Measurements from ENCODE around the gene IPO9.

Gene IPO9

GRCh38 chr1:201885531-201886075 lies 56.6 kb downstream of the IPO9 start:
- Histone ChIP-seq H3K4me1 (peaks cover 29% of the 10 kb centered on the region), H3K36me3 (no peaks in the 10 kb centered on the region), H3K9ac (no peak overlapping the region), H3K27ac (no peak overlapping the region), H3K4me3 (no peak overlapping the region), H3K4me2 (no peak overlapping the region), H3K9me3 (no peaks in the 10 kb centered on the region), H3K27me3 (peaks cover 44% of the 10 kb centered on the region), H4K20me1 (peaks cover 6% of the 10 kb centered on the region; the same call in 1 of the 2 replicates)
- TF ChIP-seq Cebpa-rat (IDR thresholded peaks at IDR 0.05), result no peak

DNA sequence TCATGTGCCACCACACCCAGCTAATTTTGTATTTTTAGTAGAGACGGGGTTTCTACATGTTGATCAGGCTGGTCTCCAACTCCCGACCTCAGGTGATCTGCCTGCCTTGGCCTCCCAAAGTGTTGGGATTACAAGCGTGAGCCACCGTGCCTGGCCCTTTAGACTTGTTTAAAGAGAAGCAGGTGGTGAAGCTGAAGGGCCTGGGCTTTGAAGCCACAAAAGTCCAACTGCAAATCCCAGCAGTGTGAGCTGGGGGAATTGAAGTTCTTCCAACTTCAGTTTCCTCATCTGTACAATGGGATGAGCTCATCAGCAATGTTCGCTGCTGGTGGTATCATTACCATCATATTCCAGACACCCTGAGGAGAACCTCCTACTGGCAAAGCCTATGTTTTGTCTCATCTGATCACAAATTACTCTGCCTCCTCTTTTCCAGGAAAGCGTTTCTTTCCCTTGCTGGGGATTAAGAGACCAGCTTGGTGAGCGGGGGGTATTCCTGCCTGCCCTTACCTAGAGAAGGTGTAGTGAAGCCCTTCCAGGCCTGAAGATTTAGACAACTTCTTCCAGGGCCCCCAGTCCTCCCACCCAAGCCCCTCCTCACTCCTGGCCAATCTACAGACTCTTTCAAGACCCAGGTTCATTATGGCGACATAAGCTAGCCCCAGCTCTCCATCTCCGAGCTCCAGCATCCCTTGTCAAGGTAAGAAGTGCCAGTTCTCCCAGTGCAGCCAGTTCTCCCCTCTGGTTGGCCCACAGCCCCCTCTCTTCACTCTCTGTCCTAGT lies 57.3 kb downstream of the IPO9 start:
- Histone ChIP-seq H3K4me1 (peaks cover 29% of the 10 kb centered on the region), H3K9me3 (no peaks in the 10 kb centered on the region), H3K9ac (no peak overlapping the region), H3K4me3 (no peak overlapping the region), H4K20me1 (peaks cover 6% of the 10 kb centered on the region; the same call in 1 of the 2 replicates), H3K27ac (no peak overlapping the region), H3K4me2 (no peak overlapping the region), H3K27me3 (peaks cover 47% of the 10 kb centered on the region), H3K36me3 (no peaks in the 10 kb centered on the region)
- no peak for TF ChIP-seq Cebpa-rat (IDR thresholded peaks at IDR 0.05)

- no peak overlapping the region for H3K27ac ChIP-seq
- no peak overlapping the region for H3K9ac ChIP-seq
- no peaks in the 10 kb centered on the region for H3K9me3 ChIP-seq
- no peak overlapping the region for H3K4me3 ChIP-seq
- H3K4me2 ChIP-seq, result no peak overlapping the region
- H3K36me3 ChIP-seq, result no peaks in the 10 kb centered on the region
- H4K20me1 ChIP-seq, result peaks cover 6% of the 10 kb centered on the region; the same call in 1 of the 2 replicates
- TF ChIP-seq Cebpa-rat (IDR thresholded peaks at IDR 0.05), result no peak
- peaks cover 29% of the 10 kb centered on the region for H3K4me1 ChIP-seq
- H3K27me3 ChIP-seq, result peaks cover 47% of the 10 kb centered on the region
Measured at GRCh38 chr1:201887116-201887866, 58.3 kb downstream of the IPO9 start.

DNA sequence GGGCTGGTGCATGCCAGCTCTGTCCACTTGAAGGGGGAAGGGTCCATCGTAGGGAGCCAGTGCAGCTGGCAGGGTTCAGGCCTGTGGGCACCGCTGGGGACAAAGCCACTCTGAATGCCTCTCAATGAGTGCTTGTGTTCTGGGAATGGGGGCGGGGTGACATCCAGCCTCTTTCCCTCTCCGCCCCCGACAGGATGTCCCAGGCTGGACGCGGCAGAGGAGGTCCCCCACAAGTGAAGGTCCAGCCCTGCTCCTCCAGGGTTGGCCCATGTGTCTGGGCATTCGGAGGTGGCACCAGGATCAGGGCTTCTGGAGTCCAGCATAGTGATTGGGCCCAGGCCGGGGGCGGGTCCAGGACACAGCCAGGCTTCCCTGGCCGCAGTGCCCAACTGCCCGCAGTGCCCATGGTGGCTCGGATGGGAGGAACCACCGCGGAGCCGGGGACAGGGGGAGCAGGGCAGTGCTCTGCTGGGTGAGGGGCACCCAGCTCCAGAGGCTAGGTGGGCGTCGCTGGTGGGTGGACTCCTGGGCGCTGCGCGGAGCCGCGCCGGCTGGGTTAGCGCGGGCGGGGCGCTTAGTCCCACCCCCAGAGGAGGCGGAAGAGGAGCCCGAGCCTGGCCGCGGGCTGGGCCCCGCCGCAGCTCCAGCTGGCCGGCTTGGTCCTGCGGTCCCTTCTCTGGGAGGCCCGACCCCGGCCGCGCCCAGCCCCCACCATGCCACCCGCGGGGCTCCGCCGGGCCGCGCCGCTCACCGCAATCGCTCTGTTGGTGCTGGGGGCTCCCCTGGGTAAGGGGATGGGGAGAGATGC lies 59.5 kb downstream of the IPO9 start, which contains the start of gene SHISA4:
Gene SHISA4, plus strand, starts transcription at position 617 of the 808 bp plus-strand sequence. Its CDS starts 97 bp downstream, at position 714.
- Histone ChIP-seq H3K4me1 (peaks cover 19% of the 10 kb centered on the region), H3K4me3 (peak within 1 kb of the TSS; percentile 38), H3K9ac (no peak within 1 kb of the TSS), H3K36me3 (no peaks in the 10 kb centered on the region), H3K27ac (no peak within 1 kb of the TSS), H3K4me2 (peak within 1 kb of the TSS; percentile 54), H4K20me1 (peaks cover 6% of the 10 kb centered on the region; the same call in 1 of the 2 replicates), H3K27me3 (peaks cover 47% of the 10 kb centered on the region), H3K9me3 (no peaks in the 10 kb centered on the region)
- no peak for TF ChIP-seq Cebpa-rat (IDR thresholded peaks at IDR 0.05)

DNA sequence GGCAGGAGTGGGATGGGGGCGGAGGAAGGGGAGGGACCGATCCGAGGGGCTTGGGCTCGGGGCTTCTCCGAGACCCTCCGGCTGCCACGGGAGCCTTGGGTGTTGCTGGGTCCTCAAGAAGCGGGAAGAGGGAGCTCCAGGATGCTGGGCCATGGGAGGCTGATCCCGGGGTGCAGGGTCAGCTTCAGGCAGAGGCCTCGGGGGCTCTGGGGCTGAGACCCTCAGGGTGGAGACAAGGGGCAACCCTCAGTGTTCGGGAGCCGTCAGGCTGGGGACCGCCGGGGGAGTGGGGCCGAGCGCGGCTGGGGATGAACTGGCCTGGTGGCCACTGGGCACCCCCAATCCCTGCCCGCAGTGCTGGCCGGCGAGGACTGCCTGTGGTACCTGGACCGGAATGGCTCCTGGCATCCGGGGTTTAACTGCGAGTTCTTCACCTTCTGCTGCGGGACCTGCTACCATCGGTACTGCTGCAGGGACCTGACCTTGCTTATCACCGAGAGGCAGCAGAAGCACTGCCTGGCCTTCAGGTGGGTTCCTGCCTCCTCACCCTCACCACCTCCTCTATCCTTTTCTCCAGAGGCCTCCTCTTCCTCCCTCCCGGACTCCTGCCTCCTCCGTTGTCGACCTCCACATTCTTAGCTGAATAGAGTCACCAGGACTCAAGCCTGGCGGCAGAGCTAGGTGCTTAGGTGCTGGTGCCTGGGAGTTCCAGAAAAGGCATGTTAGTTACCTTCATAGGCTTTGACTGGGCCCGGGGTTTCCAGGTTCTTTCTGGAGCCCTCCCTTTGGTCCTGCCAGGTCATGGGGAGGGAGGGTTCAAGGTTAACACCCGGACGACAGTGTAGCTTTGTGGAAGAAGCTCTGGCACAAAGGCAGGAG lies 60.4 kb downstream of the IPO9 start:
- TF ChIP-seq Cebpa-rat (IDR thresholded peaks at IDR 0.05), result no peak
- peaks cover 10% of the 10 kb centered on the region for H3K4me1 ChIP-seq
- peaks cover 6% of the 10 kb centered on the region; the same call in 1 of the 2 replicates for H4K20me1 ChIP-seq
- peak overlapping the region; percentile 54 for H3K4me2 ChIP-seq
- peak overlapping the region; percentile 38 for H3K4me3 ChIP-seq
- H3K9me3 ChIP-seq, result no peaks in the 10 kb centered on the region
- H3K27ac ChIP-seq, result no peak overlapping the region
- H3K36me3 ChIP-seq, result no peaks in the 10 kb centered on the region
- H3K27me3 ChIP-seq, result peaks cover 47% of the 10 kb centered on the region
- no peak overlapping the region for H3K9ac ChIP-seq

DNA sequence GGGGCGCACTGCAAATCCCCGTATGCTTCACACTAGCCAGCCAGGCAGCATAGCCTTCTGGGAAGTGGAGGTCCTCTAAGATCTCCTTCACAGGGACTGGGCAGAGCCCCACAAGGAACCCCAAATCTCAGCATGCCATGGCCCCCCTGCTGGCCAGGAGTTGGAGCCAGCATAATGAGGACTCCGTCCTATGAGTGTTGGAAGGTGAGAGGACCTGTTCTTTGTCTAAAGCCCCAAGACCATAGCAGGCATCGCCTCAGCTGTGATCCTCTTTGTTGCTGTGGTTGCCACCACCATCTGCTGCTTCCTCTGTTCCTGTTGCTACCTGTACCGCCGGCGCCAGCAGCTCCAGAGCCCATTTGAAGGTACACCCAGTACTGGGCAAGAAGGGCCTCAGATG lies 61.3 kb downstream of the IPO9 start:
- no peak for TF ChIP-seq Cebpa-rat (IDR thresholded peaks at IDR 0.05)
- no peak overlapping the region for H3K4me3 ChIP-seq
- no peaks in the 10 kb centered on the region for H3K36me3 ChIP-seq
- no peak overlapping the region for H3K4me2 ChIP-seq
- no peak overlapping the region for H3K27ac ChIP-seq
- peaks cover 47% of the 10 kb centered on the region for H3K27me3 ChIP-seq
- H4K20me1 ChIP-seq, result peaks cover 6% of the 10 kb centered on the region; the same call in 1 of the 2 replicates
- H3K4me1 ChIP-seq, result peaks cover 6% of the 10 kb centered on the region; the same call in 1 of the 2 replicates
- H3K9me3 ChIP-seq, result no peaks in the 10 kb centered on the region
- H3K9ac ChIP-seq, result no peak overlapping the region

GRCh38 chr1:201890806-201891450 lies 62.0 kb downstream of the IPO9 start:
- no peaks in the 10 kb centered on the region for H3K9me3 ChIP-seq
- no peak overlapping the region for H3K9ac ChIP-seq
- no peaks in the 10 kb centered on the region for H3K36me3 ChIP-seq
- no peak overlapping the region for H3K4me2 ChIP-seq
- TF ChIP-seq Cebpa-rat (IDR thresholded peaks at IDR 0.05), result no peak
- no peak overlapping the region for H3K4me3 ChIP-seq
- peaks cover 9% of the 10 kb centered on the region for H3K4me1 ChIP-seq
- no peak overlapping the region for H3K27ac ChIP-seq
- H4K20me1 ChIP-seq, result peaks cover 6% of the 10 kb centered on the region; the same call in 1 of the 2 replicates
- peaks cover 47% of the 10 kb centered on the region for H3K27me3 ChIP-seq

DNA sequence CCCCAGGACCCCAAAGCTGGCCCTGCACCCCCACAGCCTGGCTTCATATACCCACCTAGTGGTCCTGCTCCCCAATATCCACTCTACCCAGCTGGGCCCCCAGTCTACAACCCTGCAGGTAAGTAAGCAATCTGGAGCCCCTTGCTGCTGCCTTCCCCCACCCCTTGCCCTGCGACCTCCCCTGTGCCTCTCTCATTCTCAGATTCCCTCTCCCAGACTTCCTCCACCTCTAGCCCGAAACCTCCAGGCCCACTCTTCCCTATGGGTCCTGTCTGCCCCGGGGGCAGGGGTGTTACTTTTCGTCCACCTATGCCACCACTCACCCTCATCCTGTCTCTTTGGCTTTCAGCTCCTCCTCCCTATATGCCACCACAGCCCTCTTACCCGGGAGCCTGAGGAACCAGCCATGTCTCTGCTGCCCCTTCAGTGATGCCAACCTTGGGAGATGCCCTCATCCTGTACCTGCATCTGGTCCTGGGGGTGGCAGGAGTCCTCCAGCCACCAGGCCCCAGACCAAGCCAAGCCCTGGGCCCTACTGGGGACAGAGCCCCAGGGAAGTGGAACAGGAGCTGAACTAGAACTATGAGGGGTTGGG lies 62.6 kb downstream of the IPO9 start:
- no peak overlapping the region for H3K4me2 ChIP-seq
- no peak overlapping the region for H3K27ac ChIP-seq
- peaks cover 6% of the 10 kb centered on the region; the same call in 1 of the 2 replicates for H4K20me1 ChIP-seq
- no peak for TF ChIP-seq Cebpa-rat (IDR thresholded peaks at IDR 0.05)
- no peak overlapping the region for H3K4me3 ChIP-seq
- peaks cover 16% of the 10 kb centered on the region for H3K4me1 ChIP-seq
- peaks cover 44% of the 10 kb centered on the region for H3K27me3 ChIP-seq
- no peaks in the 10 kb centered on the region for H3K36me3 ChIP-seq
- H3K9ac ChIP-seq, result no peak overlapping the region
- no peaks in the 10 kb centered on the region for H3K9me3 ChIP-seq
